ENCODE results near the gene DIAPH3. TPM values are rescaled to one million over a fixed set of nuclear protein-coding genes. Genes with fewer than 3 reads are reported as not detected.

DIAPH3 gene
- total RNA-seq, 2 donors from 2014 or later = 0.27 to 2.4 TPM

GRCh38 chr13:59924256-59924655 lies 239.5 kb downstream of the DIAPH3 start:
- H3K4me3 ChIP-seq = no peak overlapping the region
- intact Hi-C loops (cut with DNase I) = no loop called here
- no peak for TF ChIP-seq CTCF (IDR thresholded peaks at IDR 0.05)
- no peak for TF ChIP-seq POLR2AphosphoS5 (IDR thresholded peaks at IDR 0.05)
- no peak for TF ChIP-seq POLR2A (IDR thresholded peaks at IDR 0.05)
- WGBS = 100% methylated on average over 1 of the region's 1 CpG
- H3K27ac ChIP-seq = no peak overlapping the region
- H3K36me3 ChIP-seq = no peaks in the 10 kb centered on the region
- H3K9me3 ChIP-seq = no peaks in the 10 kb centered on the region
- no peaks in the 10 kb centered on the region for H3K27me3 ChIP-seq (replicated peaks; ENCODE audit: insufficient read depth)
- no peaks in the 10 kb centered on the region for H3K4me1 ChIP-seq (replicated peaks)
- DNase-seq (ENCODE audit: low spot score) = no peak

GRCh38 chr13:59915252-59915651 lies 248.5 kb downstream of the DIAPH3 start:
- Histone ChIP-seq H3K9me3 (no peaks in the 10 kb centered on the region), H3K4me3 (no peak overlapping the region), H3K36me3 (no peaks in the 10 kb centered on the region), H3K4me1 (replicated peaks) (no peaks in the 10 kb centered on the region), H3K27me3 (replicated peaks; ENCODE audit: insufficient read depth) (no peaks in the 10 kb centered on the region), H3K27ac (no peak overlapping the region)
- intact Hi-C loops (cut with DNase I) = no loop called here
- TF ChIP-seq CTCF (IDR thresholded peaks at IDR 0.05) = no peak
- TF ChIP-seq POLR2A (IDR thresholded peaks at IDR 0.05) = no peak
- no peak for TF ChIP-seq POLR2AphosphoS5 (IDR thresholded peaks at IDR 0.05)
- no peak for DNase-seq (ENCODE audit: low spot score)
- 73% methylated on average over 3 of the region's 3 CpGs for WGBS

- Histone ChIP-seq H3K9me3 (no peaks in the 10 kb centered on the region), H3K4me3 (no peak overlapping the region), H3K36me3 (no peaks in the 10 kb centered on the region), H3K27me3 (replicated peaks; ENCODE audit: insufficient read depth) (no peaks in the 10 kb centered on the region), H3K4me1 (replicated peaks) (no peaks in the 10 kb centered on the region), H3K27ac (no peak overlapping the region)
- no peak for DNase-seq (ENCODE audit: low spot score)
- no peak for TF ChIP-seq POLR2AphosphoS5 (IDR thresholded peaks at IDR 0.05)
- TF ChIP-seq POLR2A (IDR thresholded peaks at IDR 0.05) = no peak
- no peak for TF ChIP-seq CTCF (IDR thresholded peaks at IDR 0.05)
- WGBS = 59% methylated on average over 2 of the region's 2 CpGs
- intact Hi-C loops (cut with DNase I) = no loop called here
Observed at GRCh38 chr13:59914556-59914955, 249.2 kb downstream of the DIAPH3 start.

- intact Hi-C loops (cut with DNase I) = loop anchor here (5.0 kb wide), 1 partner anchor 224 kb away; no protein-coding TSS in a partner anchor
- peak in 3 of 4 experiments; percentile 10 to 39 (median 30) for TF ChIP-seq CTCF (IDR thresholded peaks at IDR 0.05)
- no peak for TF ChIP-seq POLR2AphosphoS5 (IDR thresholded peaks at IDR 0.05)
- no peak for TF ChIP-seq POLR2A (IDR thresholded peaks at IDR 0.05)
- Histone ChIP-seq H3K4me3 (no peak overlapping the region), H3K9me3 (no peaks in the 10 kb centered on the region), H3K27me3 (replicated peaks; ENCODE audit: insufficient read depth) (no peaks in the 10 kb centered on the region), H3K36me3 (no peaks in the 10 kb centered on the region), H3K27ac (no peak overlapping the region), H3K4me1 (replicated peaks) (no peaks in the 10 kb centered on the region)
- WGBS = 48% methylated on average over 7 of the region's 7 CpGs
- no peak for DNase-seq (ENCODE audit: low spot score)
Observed at GRCh38 chr13:59906413-59907049, 257.2 kb downstream of the DIAPH3 start.

GRCh38 chr13:59901191-59901590 lies 262.5 kb downstream of the DIAPH3 start:
- no peak for TF ChIP-seq POLR2AphosphoS5 (IDR thresholded peaks at IDR 0.05)
- no peak for TF ChIP-seq CTCF (IDR thresholded peaks at IDR 0.05)
- no peak for TF ChIP-seq POLR2A (IDR thresholded peaks at IDR 0.05)
- intact Hi-C loops (cut with DNase I) = no loop called here
- H3K4me3 ChIP-seq = no peak overlapping the region
- no peaks in the 10 kb centered on the region for H3K27me3 ChIP-seq (replicated peaks; ENCODE audit: insufficient read depth)
- DNase-seq (ENCODE audit: low spot score) = no peak
- no peaks in the 10 kb centered on the region for H3K36me3 ChIP-seq
- no peaks in the 10 kb centered on the region for H3K4me1 ChIP-seq (replicated peaks)
- no peaks in the 10 kb centered on the region for H3K9me3 ChIP-seq
- 95% methylated on average over 3 of the region's 3 CpGs for WGBS
- no peak overlapping the region for H3K27ac ChIP-seq

Measured in prostate gland (tissue), 2 donors.